Measurements from ENCODE around the gene SESTD1.

SESTD1 gene

GRCh38 chr2:179211355-179211754 lies 53.3 kb downstream of the SESTD1 start:
- TF ChIP-seq, protein P1, sequence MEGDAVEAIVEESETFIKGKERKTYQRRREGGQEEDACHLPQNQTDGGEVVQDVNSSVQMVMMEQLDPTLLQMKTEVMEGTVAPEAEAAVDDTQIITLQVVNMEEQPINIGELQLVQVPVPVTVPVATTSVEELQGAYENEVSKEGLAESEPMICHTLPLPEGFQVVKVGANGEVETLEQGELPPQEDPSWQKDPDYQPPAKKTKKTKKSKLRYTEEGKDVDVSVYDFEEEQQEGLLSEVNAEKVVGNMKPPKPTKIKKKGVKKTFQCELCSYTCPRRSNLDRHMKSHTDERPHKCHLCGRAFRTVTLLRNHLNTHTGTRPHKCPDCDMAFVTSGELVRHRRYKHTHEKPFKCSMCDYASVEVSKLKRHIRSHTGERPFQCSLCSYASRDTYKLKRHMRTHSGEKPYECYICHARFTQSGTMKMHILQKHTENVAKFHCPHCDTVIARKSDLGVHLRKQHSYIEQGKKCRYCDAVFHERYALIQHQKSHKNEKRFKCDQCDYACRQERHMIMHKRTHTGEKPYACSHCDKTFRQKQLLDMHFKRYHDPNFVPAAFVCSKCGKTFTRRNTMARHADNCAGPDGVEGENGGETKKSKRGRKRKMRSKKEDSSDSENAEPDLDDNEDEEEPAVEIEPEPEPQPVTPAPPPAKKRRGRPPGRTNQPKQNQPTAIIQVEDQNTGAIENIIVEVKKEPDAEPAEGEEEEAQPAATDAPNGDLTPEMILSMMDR (IDR thresholded peaks at IDR 0.05) = no peak

DNA sequence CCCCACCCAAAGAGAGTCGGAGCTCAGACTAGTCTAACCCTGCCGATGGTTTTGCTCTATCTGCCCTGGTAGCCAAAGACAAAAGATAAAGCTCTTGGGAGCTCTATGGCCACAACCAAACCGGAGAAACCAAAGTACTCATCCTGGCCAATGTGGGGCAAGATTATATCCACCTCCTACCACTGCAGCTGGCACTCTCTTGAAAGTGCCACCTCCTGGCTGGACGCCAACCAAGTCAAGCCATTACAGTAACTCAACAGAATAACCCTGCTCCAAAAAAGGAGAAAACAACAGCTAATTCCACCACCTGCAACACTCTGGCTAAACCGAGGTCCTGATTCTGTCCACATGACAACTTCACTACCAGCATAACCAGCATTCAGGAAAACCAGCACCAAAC lies 57.6 kb downstream of the SESTD1 start:
- TF ChIP-seq, protein P1 (IDR thresholded peaks at IDR 0.05) = no peak

DNA sequence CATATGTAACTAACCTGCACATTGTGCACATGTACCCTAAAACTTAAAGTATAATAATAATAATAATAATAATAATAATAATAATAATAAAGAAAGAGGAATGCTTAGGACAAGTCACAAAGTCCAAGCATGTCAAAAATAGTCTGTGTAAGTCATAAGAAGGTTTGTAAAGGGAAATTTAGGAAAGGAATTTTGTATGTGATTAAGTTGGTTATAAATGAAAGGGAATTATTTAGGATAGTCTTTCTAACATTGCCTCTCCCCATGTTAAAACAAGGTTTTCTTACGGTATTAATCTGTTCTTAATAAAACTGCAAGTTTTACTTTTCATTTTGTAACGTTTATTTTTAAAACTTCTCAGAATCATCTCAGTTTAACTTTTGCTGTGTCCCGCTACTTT lies 62.8 kb downstream of the SESTD1 start:
- TF ChIP-seq, protein P1 (IDR thresholded peaks at IDR 0.05) = no peak

DNA sequence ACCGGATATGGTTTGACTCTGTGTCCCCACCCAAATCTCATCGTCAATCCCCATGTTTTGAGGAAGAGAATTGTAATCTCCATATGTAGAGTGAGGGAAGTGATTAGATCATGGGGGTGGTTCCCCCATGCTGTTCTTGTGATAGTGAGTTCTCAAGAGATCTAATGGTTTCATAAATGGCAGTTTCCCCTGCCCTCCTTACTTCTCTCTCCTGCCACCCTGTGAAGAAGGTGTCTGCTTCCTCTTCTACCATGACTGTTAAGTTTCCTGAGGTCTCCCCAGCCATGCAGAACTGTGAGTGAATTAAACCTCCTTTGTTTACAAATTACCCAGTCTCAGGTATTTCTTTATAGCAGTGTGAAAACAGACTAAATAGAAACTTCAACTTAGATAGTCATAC lies 69.5 kb downstream of the SESTD1 start:
- TF ChIP-seq, protein P1 (IDR thresholded peaks at IDR 0.05) = no peak

- TF ChIP-seq, protein P1 (IDR thresholded peaks at IDR 0.05) = no peak
Measured at GRCh38 chr2:179193759-179194394, 70.8 kb downstream of the SESTD1 start.

- TF ChIP-seq, protein P1 (IDR thresholded peaks at IDR 0.05) = no peak
Measured at GRCh38 chr2:179191110-179191509, 73.5 kb downstream of the SESTD1 start.

DNA sequence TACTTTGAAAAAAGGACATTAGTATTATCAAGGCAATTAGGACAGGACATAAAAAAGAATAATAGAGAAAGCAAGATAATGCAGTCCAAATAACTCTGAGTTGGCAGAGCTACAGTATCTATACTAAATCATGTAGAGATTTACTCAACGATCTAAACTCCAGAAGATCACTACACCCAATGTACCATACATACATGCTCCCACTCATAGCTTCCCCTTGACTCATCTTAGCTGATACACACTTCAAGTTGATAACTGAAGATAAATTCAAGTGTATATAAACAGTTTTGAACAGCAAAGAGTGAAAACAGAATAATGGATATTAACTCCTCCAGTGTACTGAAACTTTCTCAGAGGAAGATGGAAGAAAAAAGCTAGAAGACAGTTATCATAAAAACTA lies 78.5 kb downstream of the SESTD1 start:
- TF ChIP-seq, protein P1 (IDR thresholded peaks at IDR 0.05) = no peak

DNA sequence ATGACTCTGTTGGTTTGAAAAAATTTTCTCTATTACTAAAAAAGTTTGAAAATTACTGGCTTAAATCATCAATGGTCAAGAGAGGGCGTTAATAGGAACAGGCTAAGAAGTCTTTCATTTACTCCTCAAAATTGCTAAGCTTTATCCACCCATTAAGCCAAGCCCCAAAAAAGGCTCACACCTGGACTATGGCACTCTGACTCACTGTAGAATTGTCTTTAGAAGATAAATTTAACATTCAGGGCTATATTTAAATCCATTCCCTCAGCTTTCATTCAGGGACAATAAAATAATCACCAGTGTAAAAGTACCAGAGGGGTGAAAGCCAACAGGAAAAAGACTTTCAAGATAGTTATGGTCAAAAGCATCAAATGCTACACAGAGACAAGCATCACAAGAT lies 80.0 kb downstream of the SESTD1 start:
- TF ChIP-seq, protein P1 (IDR thresholded peaks at IDR 0.05) = no peak
